CD4-positive, CD25-positive, alpha-beta regulatory T cell (primary cell): ENCODE data around the gene GALNT15. TPM values are rescaled to one million over a fixed set of nuclear protein-coding genes. Genes with fewer than 3 reads are reported as not detected.

ENCODE experiments used
- ATAC-seq, 2 donors: fragments of 150-1000 bp; cut with Tn5 transposase; one replicate each; pipeline ENCODE4 v1.10.0; 2021; ENCODE audit warnings: low read depth in 2 of 2, moderate number of reproducible peaks in 2 of 2, moderate library complexity in 1 of 2
- DNase-seq, 3 donors: peaks; one replicate each; pipeline versions ENCODE4 v3.0.0 to v3.0.0-alpha.2; 2012 to 2022; ENCODE audit warnings: mixed read lengths in 1 of 3
- H3K27ac ChIP-seq: one replicate; pipeline ENCODE4 v1.7.0; 2013; ENCODE audit warnings: mild to moderate bottlenecking, low read length; ENCODE audit not compliant: insufficient read depth, poor library complexity, severe bottlenecking
- H3K27me3 ChIP-seq: one replicate; pipeline ENCODE4 v1.7.0; 2013; ENCODE audit warnings: low read length; ENCODE audit not compliant: control insufficient read depth, insufficient read depth
- H3K36me3 ChIP-seq: one replicate; pipeline ENCODE4 v1.7.0; 2013; ENCODE audit warnings: mild to moderate bottlenecking, low read length, moderate library complexity; ENCODE audit not compliant: control insufficient read depth, insufficient read depth
- H3K4me1 ChIP-seq: 2 replicates; pipeline ENCODE4 v1.7.0; 2013; ENCODE audit warnings: mild to moderate bottlenecking, low read length; ENCODE audit not compliant: insufficient read depth, control insufficient read depth, poor library complexity, severe bottlenecking
- H3K4me3 ChIP-seq: one replicate; pipeline ENCODE4 v1.7.0; 2013; ENCODE audit warnings: low read depth, mild to moderate bottlenecking, low read length, moderate library complexity
- H3K9me3 ChIP-seq, 2 experiments: 1 replicate in 1 of 2; 2 replicates in 1 of 2; pipeline ENCODE4 v1.7.0; 2013; ENCODE audit warnings: low read length in 2 of 2, mild to moderate bottlenecking in 1 of 2, moderate library complexity in 1 of 2; ENCODE audit not compliant: control insufficient read depth in 2 of 2
- H3K27ac Mint-ChIP-seq, 3 donors: one replicate each; pipeline ENCODE4 v1.8.0; 2020 to 2022; ENCODE audit warnings: mild to moderate bottlenecking in 3 of 3, mixed read lengths in 3 of 3, moderate library complexity in 2 of 3
- H3K27me3 Mint-ChIP-seq: one replicate; pipeline ENCODE4 v1.8.0; 2022; ENCODE audit warnings: mild to moderate bottlenecking, mixed read lengths
- H3K36me3 Mint-ChIP-seq: one replicate; pipeline ENCODE4 v1.8.0; 2020; ENCODE audit warnings: mixed read lengths
- H3K4me1 Mint-ChIP-seq, 4 donors: one replicate each; pipeline ENCODE4 v1.8.0; 2020 to 2022; ENCODE audit warnings: mixed read lengths in 4 of 4, mild to moderate bottlenecking in 1 of 4
- H3K4me3 Mint-ChIP-seq, 4 donors: one replicate each; pipeline ENCODE4 v1.8.0; 2020 to 2022; ENCODE audit warnings: mild to moderate bottlenecking in 4 of 4, mixed read lengths in 4 of 4, moderate library complexity in 3 of 4
- H3K9me3 Mint-ChIP-seq, 7 donors: one replicate each; pipeline ENCODE4 v1.8.0; 2020 to 2022; ENCODE audit warnings: mixed read lengths in 7 of 7, mild to moderate bottlenecking in 3 of 7, moderate library complexity in 2 of 7
- polyA plus RNA-seq, 4 donors: library from polyadenylated mRNA; unstranded; fragments of 300-500 nt; fragmentation: Illumina TruSeq; gene quantifications; one replicate each; pipeline ENCODE4 v1.2.3, GENCODE V29; 2021
- total RNA-seq: library from RNA; stranded (reverse); gene quantifications from one replicate; pipeline ENCODE4 v1.2.3, GENCODE V29; 2022

Gene GALNT15
- total and polyA plus RNA-seq, 5 donors from 2014 or later: not detected

DNA sequence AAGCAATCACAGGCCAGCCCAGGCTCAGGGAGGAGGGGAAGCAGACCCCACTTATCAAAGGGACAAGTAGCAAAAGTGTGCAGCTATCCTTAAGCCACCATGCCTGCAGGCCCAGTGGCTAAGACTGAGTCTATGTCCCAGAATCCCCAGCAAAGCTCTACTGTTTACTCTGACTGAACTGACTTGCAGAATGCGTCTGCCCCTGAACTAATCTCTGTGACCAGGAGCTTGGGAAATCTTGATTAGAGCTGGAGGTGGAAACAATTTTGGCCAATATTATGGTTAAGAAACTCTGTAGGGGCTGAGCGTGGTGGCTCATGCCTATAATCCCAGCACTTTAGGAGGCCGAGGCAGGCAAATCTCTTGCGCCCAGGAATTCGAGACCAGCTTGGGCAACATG, 67.7 kb downstream of the GALNT15 start:
- no peaks in the 10 kb centered on the region for H3K36me3 ChIP-seq
- Mint-ChIP-seq H3K36me3 (peaks cover 3% of the 10 kb centered on the region), H3K27me3 (peaks cover 8% of the 10 kb centered on the region), H3K4me1 (peaks cover 0 to 5% (median 2%) of the 10 kb centered on the region in 4 donors), H3K27ac (no peak overlapping the region), H3K9me3 (no peaks in the 10 kb centered on the region), H3K4me3 (no peak overlapping the region)
- DNase-seq: no peak
- H3K27ac ChIP-seq: no peak overlapping the region
- no peak for ATAC-seq
- no peak overlapping the region for H3K4me3 ChIP-seq
- no peaks in the 10 kb centered on the region for H3K9me3 ChIP-seq
- no peaks in the 10 kb centered on the region for H3K27me3 ChIP-seq
- no peaks in the 10 kb centered on the region for H3K4me1 ChIP-seq

DNA sequence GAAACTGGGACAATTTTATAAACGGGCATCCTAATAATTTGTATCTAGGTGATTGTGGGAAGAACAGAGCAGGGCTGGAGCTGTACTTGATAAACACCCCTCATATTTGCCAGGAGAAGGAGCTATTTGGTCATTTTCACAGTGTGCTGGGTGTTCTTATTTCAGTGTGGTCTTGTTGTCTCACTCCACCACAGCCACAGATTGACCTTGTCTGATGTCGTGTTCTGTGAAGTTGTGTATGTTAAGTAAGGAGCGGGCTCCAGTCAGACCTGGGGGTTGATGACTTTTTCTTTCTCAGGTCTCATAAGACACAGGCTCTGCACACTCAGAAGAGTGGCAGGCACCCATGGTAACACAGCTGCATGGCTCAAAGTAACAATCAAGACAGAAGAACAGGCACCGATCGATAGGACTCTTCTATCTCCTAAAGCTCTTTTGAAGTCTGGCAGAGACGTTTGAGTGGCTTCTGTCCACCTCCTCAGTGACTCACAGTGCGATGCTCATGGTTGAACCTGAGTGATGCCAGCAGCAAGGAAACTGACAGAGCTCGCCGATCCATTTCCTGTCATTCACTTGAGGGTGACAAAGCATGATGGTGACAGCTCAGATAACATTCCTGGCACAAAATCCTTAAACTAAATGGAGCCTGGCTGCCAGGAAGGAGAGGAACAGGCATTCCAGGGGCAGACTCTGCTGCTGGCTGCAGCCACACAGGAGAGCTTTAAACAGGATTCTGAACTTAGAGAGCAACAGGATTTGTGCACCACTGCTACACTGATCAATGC, 69.4 kb downstream of the GALNT15 start:
- Mint-ChIP-seq H3K36me3 (peaks cover 3% of the 10 kb centered on the region), H3K4me3 (no peak overlapping the region), H3K27ac (peak overlapping the region in 1 of 3 donors; percentile 0), H3K4me1 (peaks cover 0 to 10% (median 2%) of the 10 kb centered on the region in 4 donors), H3K27me3 (peaks cover 5% of the 10 kb centered on the region), H3K9me3 (no peaks in the 10 kb centered on the region)
- Histone ChIP-seq H3K4me1 (peaks cover 5% of the 10 kb centered on the region), H3K4me3 (no peak overlapping the region), H3K27ac (no peak overlapping the region), H3K36me3 (no peaks in the 10 kb centered on the region), H3K27me3 (no peaks in the 10 kb centered on the region), H3K9me3 (no peaks in the 10 kb centered on the region)
- no peak for DNase-seq
- ATAC-seq: no peak

DNA sequence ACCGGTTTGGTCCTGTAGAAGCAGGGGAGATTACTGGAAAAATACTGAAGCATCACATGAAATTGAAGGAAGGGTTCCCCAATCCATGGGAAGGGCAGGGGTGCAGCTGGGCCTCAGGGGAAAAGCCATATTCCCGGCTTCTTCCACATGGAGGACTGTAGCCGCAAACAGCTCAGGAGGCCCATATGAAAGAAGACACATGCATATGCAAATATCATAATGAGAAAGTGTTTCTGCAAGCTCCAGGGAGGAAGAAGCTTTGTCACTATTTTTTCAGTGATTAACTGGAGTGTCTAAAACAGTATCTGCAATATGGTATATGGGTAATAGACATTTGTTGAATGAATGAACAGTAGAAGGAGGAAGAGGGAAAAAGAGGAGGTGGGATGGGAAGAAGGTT, 71.1 kb downstream of the GALNT15 start:
- H3K4me1 ChIP-seq: peaks cover 5% of the 10 kb centered on the region
- Mint-ChIP-seq H3K4me1 (peaks cover 0 to 10% (median 1%) of the 10 kb centered on the region in 4 donors), H3K27me3 (peaks cover 5% of the 10 kb centered on the region), H3K4me3 (no peak overlapping the region), H3K9me3 (no peaks in the 10 kb centered on the region), H3K36me3 (peaks cover 3% of the 10 kb centered on the region), H3K27ac (no peak overlapping the region)
- H3K27ac ChIP-seq: no peak overlapping the region
- H3K9me3 ChIP-seq: no peaks in the 10 kb centered on the region
- no peak for ATAC-seq
- H3K27me3 ChIP-seq: no peaks in the 10 kb centered on the region
- no peak overlapping the region for H3K4me3 ChIP-seq
- DNase-seq: no peak
- H3K36me3 ChIP-seq: no peaks in the 10 kb centered on the region

DNA sequence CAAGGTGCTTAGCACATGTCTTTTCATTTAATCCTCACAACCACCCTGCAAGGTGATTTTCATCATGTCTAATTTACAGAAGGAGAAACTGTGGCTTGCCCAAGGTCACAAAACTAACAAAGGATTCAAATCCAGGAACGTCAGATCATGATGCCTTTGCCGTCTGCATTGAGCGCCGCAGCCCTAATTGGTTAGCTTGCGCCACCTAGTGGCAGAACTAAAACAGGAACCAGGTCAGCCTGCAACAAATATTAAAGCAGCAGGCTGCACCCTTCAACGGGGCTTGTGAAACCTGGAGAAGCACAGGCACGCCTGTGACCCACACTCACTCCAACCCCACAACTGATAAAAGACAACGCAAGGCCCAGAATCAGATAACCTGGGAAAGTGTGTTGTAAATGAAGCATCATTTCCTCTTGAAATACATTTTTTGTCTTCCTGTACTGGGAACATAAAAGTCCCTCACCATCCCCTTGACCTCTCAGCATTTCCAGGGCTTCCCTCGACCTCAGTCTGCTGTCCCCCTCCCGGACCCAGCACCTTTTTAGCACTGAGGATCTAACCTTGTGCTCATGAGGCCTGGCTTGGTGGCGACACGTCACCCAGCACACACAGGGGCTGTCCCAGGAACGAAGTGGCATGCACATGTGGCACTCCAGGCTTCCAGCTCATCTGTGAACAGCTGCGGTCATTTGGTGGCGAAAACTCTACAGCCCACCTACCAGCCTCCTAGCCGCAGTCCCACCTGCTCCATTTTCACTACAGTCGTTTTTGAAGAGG, 73.0 kb downstream of the GALNT15 start:
- H3K9me3 ChIP-seq: no peaks in the 10 kb centered on the region
- H3K27me3 Mint-ChIP-seq: peaks cover 5% of the 10 kb centered on the region
- no peaks in the 10 kb centered on the region for H3K36me3 ChIP-seq
- H3K27ac Mint-ChIP-seq: peak overlapping the region in 2 of 3 donors; percentile 36 to 67
- H3K9me3 Mint-ChIP-seq: no peaks in the 10 kb centered on the region
- H3K4me3 ChIP-seq: peak overlapping the region; percentile 64
- DNase-seq (peak; percentile 62 to 84 (median 74)), ATAC-seq (peak; percentile 76 to 86)
- peaks cover 0 to 10% (median 0%) of the 10 kb centered on the region in 4 donors for H3K4me1 Mint-ChIP-seq
- peak overlapping the region in 2 of 4 donors; percentile 16 to 45 for H3K4me3 Mint-ChIP-seq
- peaks cover 5% of the 10 kb centered on the region for H3K4me1 ChIP-seq
- H3K27me3 ChIP-seq: no peaks in the 10 kb centered on the region
- H3K36me3 Mint-ChIP-seq: peaks cover 3% of the 10 kb centered on the region
- H3K27ac ChIP-seq: no peak overlapping the region

DNA sequence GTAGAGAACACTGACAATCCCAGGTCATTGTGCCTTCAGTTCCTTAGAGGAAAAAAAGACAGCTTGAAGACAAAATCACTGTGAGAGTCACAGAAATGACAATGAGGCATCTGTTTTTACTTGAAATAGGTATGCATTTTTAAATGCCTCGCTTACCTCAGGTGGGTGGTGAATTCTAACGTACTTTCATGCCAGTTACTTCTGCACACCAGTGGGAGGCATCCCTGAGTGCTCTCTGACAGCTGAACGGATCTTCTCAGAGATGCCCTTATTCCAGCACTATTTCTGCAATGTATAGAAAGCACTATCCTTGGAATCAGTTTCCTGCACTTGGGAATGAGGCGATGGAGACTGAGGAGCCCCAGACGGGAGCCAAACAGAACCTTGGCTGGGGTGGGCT, 74.1 kb downstream of the GALNT15 start:
- peaks cover 5% of the 10 kb centered on the region for H3K4me1 ChIP-seq
- Mint-ChIP-seq H3K4me3 (no peak overlapping the region), H3K4me1 (peaks cover 0 to 10% (median 0%) of the 10 kb centered on the region in 4 donors), H3K27me3 (no peaks in the 10 kb centered on the region), H3K27ac (no peak overlapping the region), H3K36me3 (peaks cover 1% of the 10 kb centered on the region), H3K9me3 (no peaks in the 10 kb centered on the region)
- DNase-seq (no peak), ATAC-seq (no peak)
- H3K27ac ChIP-seq: no peak overlapping the region
- H3K4me3 ChIP-seq: no peak overlapping the region
- H3K9me3 ChIP-seq: no peaks in the 10 kb centered on the region
- no peaks in the 10 kb centered on the region for H3K36me3 ChIP-seq
- H3K27me3 ChIP-seq: no peaks in the 10 kb centered on the region

DNA sequence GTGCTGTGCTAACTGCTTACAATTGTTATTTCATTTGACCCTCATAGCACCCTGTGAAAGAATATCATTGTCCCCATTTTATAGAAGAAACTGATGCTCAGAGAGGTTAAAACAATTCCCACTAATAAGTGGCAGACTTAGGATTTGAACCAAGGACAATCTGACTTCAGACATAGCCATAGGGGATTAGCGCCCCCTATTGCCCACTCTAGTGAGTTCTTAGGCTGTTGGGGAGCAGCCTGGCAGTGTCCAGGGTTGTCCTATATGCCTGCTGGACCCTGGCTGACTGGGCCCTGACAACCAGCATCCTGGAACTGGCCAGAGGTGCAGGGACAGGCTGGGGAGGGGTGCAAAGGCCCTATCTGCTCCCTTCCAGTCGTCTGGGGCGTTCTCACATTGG, 74.9 kb downstream of the GALNT15 start:
- no peak overlapping the region for H3K27ac ChIP-seq
- H3K9me3 ChIP-seq: no peaks in the 10 kb centered on the region
- H3K27me3 ChIP-seq: no peaks in the 10 kb centered on the region
- H3K36me3 Mint-ChIP-seq: no peaks in the 10 kb centered on the region
- no peaks in the 10 kb centered on the region for H3K36me3 ChIP-seq
- no peaks in the 10 kb centered on the region for H3K9me3 Mint-ChIP-seq
- H3K27ac Mint-ChIP-seq: no peak overlapping the region
- peaks cover 5% of the 10 kb centered on the region for H3K4me1 ChIP-seq
- no peak for ATAC-seq
- no peak overlapping the region for H3K4me3 ChIP-seq
- DNase-seq: peak in 1 of 3 donors; percentile 31
- no peak overlapping the region for H3K4me3 Mint-ChIP-seq
- H3K27me3 Mint-ChIP-seq: no peaks in the 10 kb centered on the region
- H3K4me1 Mint-ChIP-seq: peaks cover 0 to 10% (median 0%) of the 10 kb centered on the region in 4 donors

DNA sequence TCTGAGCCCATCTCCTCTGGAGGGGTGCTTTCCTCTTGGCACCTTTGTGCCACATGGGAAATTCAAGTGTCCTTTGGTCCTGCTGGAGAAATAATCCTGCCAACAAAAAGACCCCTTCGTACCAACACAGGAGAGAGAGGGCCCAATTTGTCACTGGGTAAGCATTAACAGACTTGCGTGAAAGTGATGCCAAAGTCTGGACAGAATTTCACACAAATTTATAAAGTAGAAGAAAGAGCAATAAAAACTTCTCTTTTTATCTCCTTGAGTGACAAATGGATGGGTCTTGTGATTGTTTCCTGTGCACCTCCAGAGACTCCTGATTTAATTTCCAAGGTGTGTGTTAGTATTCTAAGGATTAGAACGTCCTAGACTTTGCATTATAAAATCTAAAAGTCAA, 75.4 kb downstream of the GALNT15 start:
- no peak overlapping the region for H3K4me3 Mint-ChIP-seq
- DNase-seq (no peak), ATAC-seq (no peak)
- Histone ChIP-seq H3K9me3 (no peaks in the 10 kb centered on the region), H3K4me1 (peaks cover 5% of the 10 kb centered on the region), H3K36me3 (no peaks in the 10 kb centered on the region), H3K27ac (no peak overlapping the region), H3K4me3 (no peak overlapping the region), H3K27me3 (no peaks in the 10 kb centered on the region)
- H3K27ac Mint-ChIP-seq: no peak overlapping the region
- H3K27me3 Mint-ChIP-seq: no peaks in the 10 kb centered on the region
- H3K36me3 Mint-ChIP-seq: no peaks in the 10 kb centered on the region
- H3K9me3 Mint-ChIP-seq: no peaks in the 10 kb centered on the region
- peaks cover 0 to 10% (median under 1%) of the 10 kb centered on the region in 4 donors for H3K4me1 Mint-ChIP-seq
